ENCODE measurements around the gene FCF1.

DNA sequence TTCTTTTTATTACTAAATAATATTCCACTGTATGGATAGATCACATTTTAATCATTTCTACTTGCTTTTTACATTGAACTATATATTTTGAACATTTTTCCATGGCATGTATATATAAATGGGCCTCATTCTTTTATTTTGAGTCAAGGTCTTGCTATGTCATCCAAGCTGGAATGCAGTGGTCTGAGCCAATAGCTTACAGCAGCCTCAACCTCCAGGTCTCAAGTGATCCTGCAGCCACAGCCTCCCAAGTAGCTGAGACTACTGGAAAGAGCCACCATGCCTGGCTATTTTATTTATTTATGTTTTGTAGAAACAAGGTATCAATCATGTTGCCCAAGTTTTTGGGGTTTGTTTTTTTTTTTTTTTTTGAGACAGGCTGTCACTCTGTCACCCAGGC is 7.6 kb downstream of the FCF1 start:
- TF ChIP-seq EZH2phosphoT487 (IDR thresholded peaks at IDR 0.05; ENCODE audit: low read length) (no peak), EZH2 (optimal IDR thresholded peaks at IDR 0.05; ENCODE audit: low read depth, low read length) (no peak)
